Measurements from ENCODE around the gene MAZ.

Gene MAZ

DNA sequence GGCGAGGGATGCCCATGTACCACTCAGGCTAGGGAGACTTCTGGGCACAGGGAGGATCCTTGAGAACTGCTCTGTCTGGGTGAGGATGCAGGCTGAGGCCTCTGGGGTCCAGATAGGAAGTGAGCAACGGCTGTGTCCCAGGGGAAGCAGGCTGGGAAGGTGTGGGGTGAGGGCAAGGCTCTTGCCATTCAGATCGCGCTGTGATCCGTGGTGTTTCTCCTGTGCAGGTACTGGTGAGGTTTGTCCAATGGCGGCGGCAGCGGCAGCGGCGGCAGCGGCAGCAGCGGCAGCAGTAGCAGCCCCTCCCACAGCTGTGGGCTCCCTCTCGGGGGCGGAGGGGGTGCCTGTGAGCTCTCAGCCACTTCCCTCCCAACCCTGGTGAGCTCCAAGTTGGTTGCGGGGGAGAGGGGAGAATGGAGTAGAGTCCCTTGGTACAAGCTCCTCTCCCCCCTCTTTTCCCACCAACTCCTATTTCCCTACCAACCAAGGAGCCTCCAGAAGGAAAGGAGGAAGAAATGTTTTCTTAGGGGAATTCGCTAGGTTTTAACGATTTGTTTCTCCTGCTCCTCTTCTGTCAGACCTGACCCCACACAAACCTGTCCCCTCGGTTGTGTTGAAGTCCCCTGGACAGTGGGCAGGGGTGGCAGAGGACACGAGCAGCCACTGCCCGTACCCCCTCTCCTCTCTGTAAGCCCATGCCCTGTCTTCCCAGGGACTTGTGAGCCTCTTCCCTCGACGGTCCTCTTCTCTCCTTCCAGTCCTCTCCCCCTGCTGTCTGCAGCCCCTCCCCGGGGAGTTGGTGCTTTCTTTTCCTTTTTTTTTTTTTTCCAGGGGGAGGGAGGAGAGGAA lies 3.7 kb downstream of the MAZ start:
- no peak for DNase-seq (ENCODE audit: low spot score)

GRCh38 chr16:29810699-29811169 lies 4.4 kb downstream of the MAZ start:
- no peak for DNase-seq (ENCODE audit: low spot score)

GRCh38 chr16:29811170-29811895 lies 5.0 kb downstream of the MAZ start:
- DNase-seq (ENCODE audit: low spot score), result peak; percentile 67

DNA sequence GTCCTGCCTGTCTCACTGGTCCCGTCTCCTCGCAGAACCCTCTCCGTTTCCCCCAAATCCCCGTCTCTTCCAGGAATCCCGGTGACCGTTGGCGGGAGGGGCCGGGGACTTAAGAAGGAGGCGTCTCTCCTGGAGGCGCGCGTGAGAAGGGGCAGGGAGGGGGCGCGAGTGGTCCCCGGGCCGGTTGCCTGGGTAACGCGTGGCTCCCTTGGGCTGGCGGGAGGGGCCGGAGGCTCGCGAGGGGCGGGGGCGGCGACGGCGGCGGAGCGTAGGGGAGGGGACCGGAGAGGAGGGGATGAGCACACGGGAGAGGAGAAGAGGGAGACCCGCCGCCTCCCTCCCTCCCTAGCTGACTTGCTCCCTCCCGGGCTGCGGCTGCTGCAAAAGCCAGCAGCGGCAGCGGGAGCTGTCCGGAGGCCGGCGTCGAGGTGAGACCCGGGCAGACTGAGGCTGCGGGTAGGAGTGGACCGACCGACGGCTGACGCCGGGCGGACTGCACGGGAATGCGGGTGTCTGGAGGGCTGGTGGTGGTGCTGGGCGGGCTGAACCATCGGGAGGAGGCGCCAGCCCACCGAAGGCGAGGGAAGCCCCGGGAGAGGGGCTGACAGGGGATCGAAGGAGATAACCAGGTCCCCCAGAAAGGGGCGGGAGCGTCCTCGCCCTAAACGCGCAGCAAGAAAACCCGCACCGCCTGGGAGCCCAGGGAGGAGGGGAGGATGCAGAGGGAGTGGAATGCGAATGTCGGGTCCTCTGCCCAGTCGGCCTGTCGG lies 5.8 kb downstream of the MAZ start, which contains the start of gene PRRT2:
PRRT2 (plus strand) TSS at position 298 of the 770 bp plus-strand sequence. CDS start 862 bp downstream, outside the sequence.
- peak; percentile 53 for DNase-seq (ENCODE audit: low spot score)

GRCh38 chr16:29812754-29813643 lies 6.7 kb downstream of the MAZ start:
- no peak for DNase-seq (ENCODE audit: low spot score)

GRCh38 chr16:29813644-29814562 lies 7.6 kb downstream of the MAZ start:
- no peak for DNase-seq (ENCODE audit: low spot score)

DNA sequence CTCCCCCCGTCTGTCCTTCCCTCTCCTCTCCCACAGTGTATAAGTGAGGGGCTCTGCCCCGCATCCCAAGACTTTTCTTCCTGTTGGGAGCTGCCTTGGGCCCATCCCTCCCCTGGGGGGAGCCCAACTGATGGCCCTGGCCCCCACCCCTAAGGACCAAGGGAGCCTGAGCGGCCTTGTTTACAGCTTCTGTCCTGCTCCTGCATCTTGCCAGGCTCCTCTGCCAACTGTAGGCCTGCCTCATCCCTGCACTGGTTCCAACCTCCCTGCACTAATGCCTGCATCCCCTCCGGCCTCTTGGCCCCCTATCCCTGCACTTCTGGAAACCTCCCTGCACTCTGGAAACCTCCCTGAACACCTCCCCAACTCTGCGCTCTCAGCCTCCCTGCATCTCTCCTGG lies 8.3 kb downstream of the MAZ start:
- no peak for DNase-seq (ENCODE audit: low spot score)

GRCh38 chr16:29815032-29815721 lies 8.8 kb downstream of the MAZ start:
- peak; percentile 35 for DNase-seq (ENCODE audit: low spot score)

- peak; percentile 100 for DNase-seq (ENCODE audit: low spot score)
These were observed 9.7 kb downstream of the MAZ start, which contains the start of gene PAGR1 for GRCh38 chr16:29815793-29816693. TSS of gene PAGR1 (plus strand) at chr16:29816152. CDS start at chr16:29816526, 374 bp downstream.

- peak; percentile 38 for DNase-seq (ENCODE audit: low spot score)
These were observed 10.5 kb downstream of the MAZ start for GRCh38 chr16:29816694-29817441.

GRCh38 chr16:29818082-29818481 lies 11.8 kb downstream of the MAZ start:
- no peak for DNase-seq (ENCODE audit: low spot score)

- no peak for DNase-seq (ENCODE audit: low spot score)
These were observed 13.2 kb downstream of the MAZ start for GRCh38 chr16:29819506-29819905.

DNA sequence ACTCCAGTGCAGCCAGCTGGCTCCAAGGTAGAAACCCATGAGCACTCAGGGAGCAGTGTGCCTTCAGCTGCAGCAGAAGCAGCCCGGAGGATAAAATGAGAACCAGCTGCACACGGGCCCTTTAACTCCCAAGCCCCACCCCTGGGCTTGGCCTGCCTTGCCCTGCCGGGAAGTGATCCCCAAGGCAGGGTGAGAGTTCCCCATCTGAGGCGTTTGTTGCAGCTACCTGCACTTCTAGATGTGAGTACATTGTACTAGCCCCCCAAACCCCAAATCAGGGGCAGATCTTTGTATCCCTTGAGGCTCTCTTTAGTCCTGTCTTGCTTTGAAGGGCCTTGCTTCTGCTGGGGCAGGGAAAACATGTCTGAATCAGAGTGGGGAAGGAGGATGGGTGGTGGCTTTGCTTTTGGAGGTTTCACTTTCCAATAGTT lies 14.0 kb downstream of the MAZ start, which contains the start of gene MVP:
MVP (plus strand) TSS at position 192 of the 431 bp plus-strand sequence. CDS start 10,088 bp downstream, outside the sequence.
- DNase-seq (ENCODE audit: low spot score), result peak; percentile 55

DNA sequence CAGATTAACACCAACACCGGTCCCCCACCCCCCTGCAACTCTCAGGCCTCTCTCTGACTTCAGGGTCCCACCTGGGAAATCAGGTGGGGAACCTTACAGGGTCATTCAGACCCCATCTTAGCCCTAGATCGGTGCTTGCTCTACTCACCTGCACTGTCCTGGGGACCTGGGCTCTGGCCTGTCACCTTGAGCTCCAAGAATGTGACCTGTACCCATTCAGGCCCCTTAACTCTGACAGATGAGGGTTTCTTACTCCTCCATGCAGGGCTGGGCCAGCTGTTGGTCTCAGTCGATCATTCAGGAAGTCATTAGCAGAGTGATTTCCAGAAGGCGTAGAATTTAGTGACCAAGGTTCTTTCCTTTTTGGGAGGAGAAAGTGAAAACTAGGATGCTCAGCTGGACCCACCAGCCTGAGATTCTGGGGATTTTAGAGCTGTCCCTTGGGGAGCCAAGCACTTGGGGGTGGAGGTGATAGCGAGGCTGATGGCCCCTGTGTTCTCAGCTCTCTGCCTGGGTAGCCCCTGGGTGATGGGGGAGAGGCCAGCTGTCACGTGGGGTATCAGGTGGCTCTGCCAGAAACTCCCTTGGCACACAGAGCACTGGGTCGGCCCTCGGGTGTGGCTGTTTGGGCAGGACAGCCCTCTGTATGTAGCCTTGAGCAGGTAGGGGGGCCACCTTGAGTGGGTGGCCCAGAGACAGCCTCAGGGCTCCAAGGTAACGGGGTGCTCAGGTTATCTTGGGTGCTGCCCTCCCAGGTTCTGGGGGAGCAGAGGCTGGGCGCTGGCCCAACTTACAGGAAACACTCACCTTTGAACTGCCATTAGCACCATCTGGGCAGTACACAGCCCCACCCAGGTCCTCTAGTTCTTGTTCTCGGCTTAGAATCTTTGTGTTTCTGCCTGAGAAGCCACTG lies 14.7 kb downstream of the MAZ start:
- DNase-seq (ENCODE audit: low spot score), result peak; percentile 62

DNA sequence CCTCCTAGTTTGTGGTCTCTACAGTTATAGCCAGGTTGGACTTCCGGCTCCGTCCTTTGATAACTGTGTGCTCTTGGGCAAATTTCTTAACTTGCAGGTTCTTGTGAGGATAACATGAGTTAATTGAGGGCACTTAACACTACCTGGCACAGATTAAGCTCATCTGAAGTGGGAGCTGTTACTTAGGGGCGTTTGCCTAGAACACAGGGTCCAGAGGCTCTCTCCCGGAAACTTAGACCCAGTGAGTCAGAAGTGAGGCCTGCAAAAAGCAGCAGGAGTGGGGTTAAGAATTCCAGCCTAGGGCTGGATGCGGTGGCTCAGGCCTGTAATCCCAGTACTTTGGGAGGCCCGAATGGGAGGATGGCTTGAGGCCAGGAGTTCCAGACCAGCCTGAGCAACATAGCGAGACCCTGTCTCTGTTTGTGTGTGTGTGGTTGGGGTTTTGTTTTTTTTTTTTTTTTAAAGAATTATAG lies 15.3 kb downstream of the MAZ start:
- no peak for DNase-seq (ENCODE audit: low spot score)

DNA sequence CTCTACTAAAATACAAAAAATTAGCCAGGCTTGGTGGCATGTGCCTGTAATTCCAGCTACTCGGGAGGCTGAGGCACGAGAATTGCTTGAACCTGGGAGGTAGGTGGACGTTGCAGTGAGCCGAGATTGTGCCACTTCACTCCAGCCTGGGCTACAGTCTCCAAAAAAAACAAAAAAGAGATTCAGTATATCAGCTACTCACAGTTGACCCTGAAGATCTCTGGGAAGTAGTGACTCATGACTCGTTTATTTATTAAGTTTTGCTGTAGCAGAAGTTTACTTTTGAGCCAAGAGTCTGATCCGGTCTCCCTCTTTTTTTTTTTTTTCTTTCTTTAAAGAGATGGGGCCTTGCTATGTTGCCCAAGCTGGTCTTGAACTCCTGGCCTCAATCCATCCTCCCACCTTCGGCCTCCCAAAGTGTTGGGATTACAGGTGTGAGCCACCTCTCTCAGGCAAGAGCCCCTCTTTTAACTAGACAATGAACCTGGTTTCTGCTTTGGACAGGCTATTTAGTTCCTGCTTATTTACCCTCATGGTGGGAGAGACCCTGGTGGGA lies 18.3 kb downstream of the MAZ start:
- no peak for DNase-seq (ENCODE audit: low spot score)
